DND-41 (cell line): Measurements from ENCODE around the gene FGFR2.

Source experiments
- EZH2 ChIP-seq: IDR thresholded peaks from 3 replicates; pipeline ENCODE4 v1.6.1; 2012; ENCODE audit warnings: borderline replicate concordance, low read depth, mild to moderate bottlenecking, moderate library complexity, low read length, inconsistent platforms; ENCODE audit not compliant: severe bottlenecking
- TF ChIP-seq, protein P1 (sequence below): IDR thresholded peaks from 2 replicates; pipeline ENCODE4 v1.5.1; 2012; ENCODE audit warnings: borderline replicate concordance, low read length, moderate library complexity, mild to moderate bottlenecking; ENCODE audit not compliant: poor library complexity, severe bottlenecking; ENCODE audit errors: extremely low read depth

- TF ChIP-seq, protein P1, sequence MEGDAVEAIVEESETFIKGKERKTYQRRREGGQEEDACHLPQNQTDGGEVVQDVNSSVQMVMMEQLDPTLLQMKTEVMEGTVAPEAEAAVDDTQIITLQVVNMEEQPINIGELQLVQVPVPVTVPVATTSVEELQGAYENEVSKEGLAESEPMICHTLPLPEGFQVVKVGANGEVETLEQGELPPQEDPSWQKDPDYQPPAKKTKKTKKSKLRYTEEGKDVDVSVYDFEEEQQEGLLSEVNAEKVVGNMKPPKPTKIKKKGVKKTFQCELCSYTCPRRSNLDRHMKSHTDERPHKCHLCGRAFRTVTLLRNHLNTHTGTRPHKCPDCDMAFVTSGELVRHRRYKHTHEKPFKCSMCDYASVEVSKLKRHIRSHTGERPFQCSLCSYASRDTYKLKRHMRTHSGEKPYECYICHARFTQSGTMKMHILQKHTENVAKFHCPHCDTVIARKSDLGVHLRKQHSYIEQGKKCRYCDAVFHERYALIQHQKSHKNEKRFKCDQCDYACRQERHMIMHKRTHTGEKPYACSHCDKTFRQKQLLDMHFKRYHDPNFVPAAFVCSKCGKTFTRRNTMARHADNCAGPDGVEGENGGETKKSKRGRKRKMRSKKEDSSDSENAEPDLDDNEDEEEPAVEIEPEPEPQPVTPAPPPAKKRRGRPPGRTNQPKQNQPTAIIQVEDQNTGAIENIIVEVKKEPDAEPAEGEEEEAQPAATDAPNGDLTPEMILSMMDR: no peak
- TF ChIP-seq EZH2: no peak
These were observed 102.5 kb downstream of the FGFR2 start for GRCh38 chr10:121495719-121496118.
